Mononuclear cell (primary cell): ENCODE results near the gene USP32. TPM values are rescaled to one million over a fixed set of nuclear protein-coding genes. Genes with fewer than 3 reads are reported as not detected.

Experiments used
- H3K27me3 ChIP-seq: 2 replicates; pipeline ENCODE4 v1.6.0; 2011; ENCODE audit warnings: low read length, control low read depth; ENCODE audit not compliant: insufficient read depth
- H3K4me1 ChIP-seq: 2 replicates; pipeline ENCODE4 v1.5.1; 2011; ENCODE audit warnings: mild to moderate bottlenecking, low read length, control low read depth; ENCODE audit not compliant: insufficient read depth
- H3K4me3 ChIP-seq: 2 replicates; pipeline ENCODE4 v1.5.1; 2011; ENCODE audit warnings: mild to moderate bottlenecking, low read length, moderate library complexity
- H3K9me3 ChIP-seq: 2 replicates; pipeline ENCODE4 v1.5.1; 2011; ENCODE audit warnings: low read depth, mild to moderate bottlenecking, control low read depth, low read length
- total RNA-seq: library from RNA; depleted of rRNA; stranded (reverse); fragments of >200 nt; gene quantifications from one replicate; pipeline ENCODE4 v1.2.3, GENCODE V29; 2012

Gene USP32
- total RNA-seq, 1 donor = 35.8 TPM

DNA sequence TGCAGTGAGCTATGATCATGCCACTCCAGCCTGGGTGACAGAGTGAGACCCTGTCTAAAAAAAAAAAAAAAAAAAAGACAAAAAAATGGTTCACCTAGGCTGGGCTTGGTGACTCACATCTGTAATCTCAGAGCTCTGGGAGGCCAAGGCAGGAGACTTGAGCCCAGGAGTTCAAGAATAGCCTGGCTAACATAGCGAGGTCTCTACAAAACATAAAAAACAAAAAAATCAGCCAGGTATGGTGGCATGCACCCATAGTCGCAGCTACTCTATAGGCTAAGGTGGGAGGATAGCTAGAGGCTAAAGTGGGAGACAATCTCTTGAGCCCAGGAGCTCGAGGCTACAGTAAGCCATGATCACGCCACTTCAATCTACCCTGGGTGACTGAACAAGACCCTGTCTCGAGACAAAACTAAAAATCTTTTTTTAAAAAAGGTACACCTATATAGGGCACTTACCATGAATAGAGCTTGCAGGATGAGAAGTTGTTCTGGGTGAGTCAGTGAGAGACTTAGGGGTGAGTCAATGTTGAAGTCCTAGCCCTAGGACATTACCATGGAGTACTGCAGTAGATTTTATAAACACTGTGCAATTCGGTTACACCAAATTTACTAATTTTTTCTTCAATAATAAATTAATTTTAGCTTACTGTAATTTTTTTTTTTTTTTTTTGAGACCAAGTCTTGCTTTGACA is 19.0 kb downstream of the USP32 start:
- Histone ChIP-seq H3K4me3 (no peak overlapping the region), H3K27me3 (no peaks in the 10 kb centered on the region), H3K9me3 (no peaks in the 10 kb centered on the region), H3K4me1 (peaks cover 40% of the 10 kb centered on the region)

DNA sequence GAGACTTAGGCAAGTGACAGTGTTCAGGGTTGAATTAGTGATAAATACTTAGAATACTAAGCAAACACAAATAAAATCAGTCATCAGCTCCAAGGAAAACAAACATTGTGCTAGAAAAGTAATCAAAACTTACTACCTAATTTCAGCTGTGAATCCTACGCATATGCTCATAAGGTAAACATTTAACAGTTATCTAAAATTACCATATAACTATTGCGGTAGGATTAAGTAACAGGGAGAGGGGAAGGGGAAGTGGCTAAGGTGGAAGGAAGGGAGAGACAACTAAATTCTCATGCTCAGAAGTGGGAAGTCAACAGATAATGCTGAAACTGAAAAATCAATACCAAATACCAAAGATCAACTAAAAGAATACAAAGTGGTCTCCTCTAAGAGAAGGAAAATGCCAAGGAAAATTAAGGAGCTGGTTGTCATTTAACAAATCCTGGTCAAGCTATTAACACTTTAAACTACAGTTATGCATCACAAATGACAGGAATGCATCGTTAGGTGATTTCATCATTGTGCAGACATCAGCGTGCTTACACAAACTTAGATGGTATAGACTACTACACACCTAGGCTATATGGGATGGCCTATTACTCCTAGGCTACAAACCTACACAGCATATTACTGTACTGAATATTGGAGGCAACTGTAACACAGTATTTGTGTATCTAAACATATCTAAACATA is 20.0 kb downstream of the USP32 start:
- Histone ChIP-seq H3K4me3 (no peak overlapping the region), H3K4me1 (peaks cover 40% of the 10 kb centered on the region), H3K27me3 (no peaks in the 10 kb centered on the region), H3K9me3 (no peaks in the 10 kb centered on the region)

DNA sequence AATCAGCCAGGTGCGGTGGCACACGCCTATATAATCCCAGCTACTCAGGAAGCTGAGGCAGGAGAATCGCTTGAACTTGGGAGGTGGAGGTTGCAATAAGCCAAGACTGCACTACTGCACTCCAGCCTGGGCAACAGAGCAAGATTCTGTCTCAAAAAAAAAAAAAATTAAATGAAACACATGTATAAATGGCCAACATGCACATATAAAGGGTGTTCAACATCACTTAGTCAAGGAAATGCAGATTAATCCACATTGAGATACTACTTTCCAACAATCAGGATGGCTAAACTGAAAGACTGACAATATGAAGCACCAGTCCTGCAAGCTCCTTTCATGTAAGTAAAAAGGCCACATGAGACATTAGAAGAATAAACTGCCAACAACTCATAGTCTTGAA is 20.5 kb downstream of the USP32 start:
- H3K9me3 ChIP-seq = no peaks in the 10 kb centered on the region
- H3K4me3 ChIP-seq = no peak overlapping the region
- H3K4me1 ChIP-seq = peaks cover 40% of the 10 kb centered on the region
- no peaks in the 10 kb centered on the region for H3K27me3 ChIP-seq

DNA sequence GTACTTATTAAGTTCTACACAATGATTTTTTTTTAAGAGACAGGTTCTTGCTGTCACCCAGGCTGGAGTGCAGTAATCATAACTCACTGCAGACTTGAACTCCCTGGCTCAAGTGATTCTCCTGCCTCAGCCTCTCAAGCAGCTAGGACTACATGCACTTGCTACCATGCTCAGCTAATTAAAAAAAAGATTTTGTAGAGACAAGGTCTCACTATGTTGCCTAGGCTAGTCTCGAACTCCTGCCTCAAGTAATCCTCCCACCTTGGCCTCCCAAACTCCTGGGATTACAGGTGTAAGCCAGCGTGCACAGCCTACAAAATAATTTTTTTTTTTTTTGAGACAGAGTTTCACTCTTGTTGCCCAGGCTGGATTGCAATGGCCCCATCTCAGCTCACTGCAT is 22.2 kb downstream of the USP32 start:
- no peaks in the 10 kb centered on the region for H3K27me3 ChIP-seq
- H3K4me3 ChIP-seq = no peak overlapping the region
- peaks cover 40% of the 10 kb centered on the region for H3K4me1 ChIP-seq
- H3K9me3 ChIP-seq = no peaks in the 10 kb centered on the region

DNA sequence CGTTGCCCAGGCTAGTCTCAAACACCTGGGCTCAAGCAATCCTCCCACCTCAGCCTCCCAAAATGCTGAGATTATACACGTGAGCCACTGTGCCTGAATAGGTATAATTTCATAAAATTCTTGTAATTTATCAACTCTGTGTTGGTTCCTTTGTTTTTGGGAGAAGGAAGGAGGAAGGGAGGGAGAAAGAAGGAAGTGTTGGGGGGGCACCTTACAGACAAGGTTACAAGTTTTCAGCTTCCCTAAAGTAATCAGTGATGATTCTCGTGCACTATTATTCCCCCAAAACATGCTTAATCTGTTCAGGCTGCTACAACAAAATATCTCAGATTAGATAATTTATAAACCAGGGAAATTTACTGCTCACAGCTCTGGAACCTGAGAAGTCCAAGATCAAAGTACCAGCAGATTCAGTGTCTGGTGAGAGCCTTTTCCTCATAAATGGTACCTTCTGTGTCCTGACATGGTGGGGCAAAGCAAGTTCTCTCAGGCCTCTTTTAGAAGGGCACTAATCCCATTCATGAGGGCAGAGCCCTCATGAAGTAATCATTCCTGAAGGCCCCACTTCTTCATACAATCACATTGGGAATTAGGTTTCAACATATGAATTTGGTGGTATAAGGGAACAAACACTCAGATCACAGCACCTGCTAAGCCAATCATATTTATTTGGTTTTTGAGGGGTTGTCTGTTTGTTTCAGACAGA is 28.1 kb downstream of the USP32 start:
- H3K9me3 ChIP-seq = no peaks in the 10 kb centered on the region
- H3K4me1 ChIP-seq = peaks cover 12% of the 10 kb centered on the region
- no peaks in the 10 kb centered on the region for H3K27me3 ChIP-seq
- H3K4me3 ChIP-seq = no peak overlapping the region

DNA sequence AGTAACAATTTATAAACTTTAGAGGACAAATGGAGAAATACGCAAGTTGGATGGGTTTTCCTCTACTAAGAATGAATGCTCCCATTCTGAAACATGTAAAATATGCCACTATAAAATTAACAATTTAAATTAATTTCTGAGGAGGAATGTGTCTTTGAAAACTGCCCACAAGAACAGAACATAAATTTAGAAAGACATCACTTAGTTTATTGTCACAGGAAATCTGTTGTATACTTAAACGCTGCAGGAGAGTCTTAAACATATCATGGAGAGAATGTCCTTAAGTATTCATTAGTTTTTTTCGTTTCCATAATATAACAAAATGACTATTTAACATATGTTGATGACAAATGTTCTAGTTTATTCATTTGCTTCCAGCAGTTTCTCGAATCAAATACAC is 29.6 kb downstream of the USP32 start:
- Histone ChIP-seq H3K9me3 (no peaks in the 10 kb centered on the region), H3K4me1 (peaks cover 19% of the 10 kb centered on the region), H3K27me3 (no peaks in the 10 kb centered on the region), H3K4me3 (no peak overlapping the region)

DNA sequence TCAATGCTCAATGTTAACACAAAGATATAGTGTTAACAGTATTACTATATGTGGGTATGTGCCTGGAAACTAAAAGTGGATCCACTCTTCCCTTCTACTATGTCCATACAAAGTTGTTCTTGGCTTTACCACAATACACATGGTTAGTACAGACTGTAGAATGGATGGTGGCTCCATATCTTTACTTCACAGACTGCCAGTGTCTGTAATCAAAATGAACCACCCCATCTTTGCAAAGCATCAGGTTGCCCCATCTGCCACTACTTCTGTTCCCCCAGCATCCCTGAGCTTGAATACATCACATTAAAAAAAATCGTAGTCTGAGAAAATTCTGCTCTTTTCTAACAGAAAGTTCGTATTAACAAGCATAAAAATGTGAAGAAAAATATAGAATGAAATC is 30.0 kb downstream of the USP32 start:
- no peak overlapping the region for H3K4me3 ChIP-seq
- no peaks in the 10 kb centered on the region for H3K9me3 ChIP-seq
- H3K27me3 ChIP-seq = no peaks in the 10 kb centered on the region
- H3K4me1 ChIP-seq = peaks cover 23% of the 10 kb centered on the region

DNA sequence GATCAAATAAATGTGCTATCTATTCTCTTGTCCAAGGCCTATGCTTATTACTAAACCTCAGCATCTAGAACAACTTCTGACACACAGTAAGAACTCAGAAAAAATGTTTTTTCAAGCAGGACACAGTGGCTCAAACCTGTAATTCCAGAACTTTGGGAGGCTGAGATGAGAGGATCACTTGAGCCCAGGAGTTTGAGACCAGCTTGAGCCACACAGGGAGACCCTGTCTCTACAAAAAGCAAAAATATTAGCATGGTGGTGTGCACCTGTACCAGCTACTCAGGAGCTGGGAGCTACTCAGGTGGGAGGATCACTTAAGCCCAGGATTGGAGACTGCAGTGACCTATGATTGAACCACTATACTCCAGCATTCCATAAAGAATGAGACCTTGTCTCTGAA is 32.5 kb downstream of the USP32 start:
- Histone ChIP-seq H3K4me1 (peaks cover 46% of the 10 kb centered on the region), H3K9me3 (no peaks in the 10 kb centered on the region), H3K4me3 (no peak overlapping the region), H3K27me3 (no peaks in the 10 kb centered on the region)

DNA sequence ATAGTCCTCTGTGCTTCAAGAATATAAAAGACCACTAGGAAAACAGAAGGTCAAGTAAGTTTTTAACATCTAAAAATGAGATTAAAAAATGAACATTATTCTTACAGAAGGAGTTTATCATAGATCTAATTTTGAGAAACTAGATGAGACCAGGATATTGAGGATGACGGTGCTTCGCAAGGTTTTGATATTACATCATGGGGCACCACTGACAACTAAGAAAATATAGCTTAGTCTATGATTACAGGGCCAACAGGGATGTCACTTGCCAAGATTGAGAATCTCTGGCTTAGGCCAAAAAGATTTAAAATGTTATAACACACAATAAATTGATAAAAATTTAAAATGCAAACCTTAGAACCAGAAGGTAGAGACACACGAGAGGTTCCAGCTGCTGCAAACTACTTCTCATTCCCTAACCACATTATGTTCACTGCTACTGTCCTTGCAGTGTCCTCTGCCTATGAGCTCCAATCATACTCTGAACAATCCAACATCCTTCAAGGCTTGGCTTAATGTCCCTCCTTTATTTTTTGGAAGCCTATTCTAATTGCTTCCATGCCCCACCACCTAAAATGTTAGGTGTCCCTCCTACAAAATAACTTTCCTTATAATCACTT is 33.2 kb downstream of the USP32 start:
- Histone ChIP-seq H3K9me3 (no peaks in the 10 kb centered on the region), H3K27me3 (no peaks in the 10 kb centered on the region), H3K4me3 (no peak overlapping the region), H3K4me1 (peaks cover 41% of the 10 kb centered on the region)

DNA sequence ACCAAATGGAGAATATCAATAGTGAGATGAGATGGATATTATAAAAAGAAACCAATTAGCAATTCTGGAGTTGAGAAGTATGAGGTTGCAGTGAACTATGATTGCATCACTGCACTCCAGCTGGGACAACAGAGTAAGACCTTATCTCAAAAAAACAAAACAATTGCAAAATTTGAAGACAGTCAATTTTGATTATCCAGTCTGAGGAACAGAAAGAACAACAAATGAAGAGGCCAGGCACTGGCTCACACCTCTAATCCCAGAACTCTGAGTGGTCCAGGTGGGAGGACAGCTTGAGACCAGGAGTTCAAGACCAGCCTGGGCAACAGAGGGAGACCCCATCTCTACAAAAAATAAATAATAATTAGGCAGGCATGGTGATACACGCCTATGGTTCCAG is 35.0 kb downstream of the USP32 start:
- H3K4me3 ChIP-seq = no peak overlapping the region

DNA sequence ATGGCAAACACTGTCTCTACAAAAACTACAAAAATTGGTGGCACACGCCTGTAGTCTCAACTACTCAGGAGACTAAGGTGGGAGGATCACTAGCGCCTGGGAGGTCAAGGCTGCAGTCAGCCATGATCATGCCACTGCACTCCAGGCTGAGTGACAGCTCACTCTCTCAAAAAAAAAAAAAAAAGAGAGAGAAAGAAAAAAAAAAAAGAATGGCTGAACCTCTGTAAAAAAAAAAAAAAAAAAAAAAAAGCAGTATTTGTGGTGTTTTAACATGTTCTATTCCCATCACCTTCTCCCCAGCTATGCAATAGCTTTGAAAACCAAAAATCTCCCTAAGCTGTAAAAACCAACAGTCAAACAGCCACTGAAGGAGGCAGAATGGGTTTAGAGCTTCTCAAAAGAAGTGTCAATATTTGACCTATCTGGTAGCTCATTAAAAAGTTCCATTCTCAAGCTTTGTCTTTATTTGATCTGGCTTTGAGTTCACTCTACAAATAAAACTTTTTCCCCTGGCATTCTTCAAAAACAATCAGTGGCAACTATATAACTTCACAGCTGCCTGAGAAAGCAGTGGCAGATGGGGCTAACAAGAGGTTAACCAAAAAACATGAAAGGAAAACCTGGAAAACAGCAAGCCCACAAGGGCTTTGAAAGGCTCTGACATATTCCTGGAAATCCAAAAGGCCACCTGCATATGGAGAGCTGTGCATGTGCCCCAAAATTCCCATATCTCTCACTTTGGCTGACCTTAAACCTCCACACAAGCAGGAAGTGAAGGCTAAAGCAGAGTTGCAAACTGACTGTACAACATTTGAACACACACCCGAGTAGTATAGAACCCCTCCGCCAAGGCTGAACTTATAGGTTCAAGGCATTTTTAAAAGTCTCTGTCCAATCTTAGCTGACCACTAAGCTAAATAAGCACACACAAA is 36.0 kb downstream of the USP32 start:
- no peak overlapping the region for H3K4me3 ChIP-seq
- no peaks in the 10 kb centered on the region for H3K9me3 ChIP-seq

More for the DNA sequence above, 35.0 kb downstream of the USP32 start:
- Histone ChIP-seq H3K9me3 (no peaks in the 10 kb centered on the region), H3K4me1 (peaks cover 35% of the 10 kb centered on the region), H3K27me3 (no peaks in the 10 kb centered on the region)

DNA sequence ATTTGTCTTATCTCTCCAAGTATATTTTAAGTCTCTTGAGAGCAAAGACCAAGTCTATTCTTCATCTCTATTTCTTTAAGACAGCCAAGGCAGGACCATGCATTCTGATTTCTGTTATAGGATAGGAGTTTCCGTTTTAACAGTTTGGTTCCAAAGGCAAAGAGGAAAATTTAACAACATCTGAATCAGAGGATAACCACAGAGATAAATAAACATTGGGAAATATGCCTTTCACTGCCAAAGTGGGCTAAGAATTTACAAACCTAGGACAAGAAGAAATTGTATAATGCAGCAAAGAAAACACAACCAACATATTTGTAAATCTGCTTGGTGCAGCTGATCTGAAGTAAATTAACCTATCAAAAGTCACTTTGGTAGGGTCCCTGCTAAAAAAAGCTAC is 37.7 kb downstream of the USP32 start:
- peaks cover 35% of the 10 kb centered on the region for H3K4me1 ChIP-seq
- no peak overlapping the region for H3K4me3 ChIP-seq
- no peaks in the 10 kb centered on the region for H3K27me3 ChIP-seq
- H3K9me3 ChIP-seq = no peaks in the 10 kb centered on the region

More for the DNA sequence above, 36.0 kb downstream of the USP32 start:
- Histone ChIP-seq H3K4me1 (peaks cover 35% of the 10 kb centered on the region), H3K27me3 (no peaks in the 10 kb centered on the region)

DNA sequence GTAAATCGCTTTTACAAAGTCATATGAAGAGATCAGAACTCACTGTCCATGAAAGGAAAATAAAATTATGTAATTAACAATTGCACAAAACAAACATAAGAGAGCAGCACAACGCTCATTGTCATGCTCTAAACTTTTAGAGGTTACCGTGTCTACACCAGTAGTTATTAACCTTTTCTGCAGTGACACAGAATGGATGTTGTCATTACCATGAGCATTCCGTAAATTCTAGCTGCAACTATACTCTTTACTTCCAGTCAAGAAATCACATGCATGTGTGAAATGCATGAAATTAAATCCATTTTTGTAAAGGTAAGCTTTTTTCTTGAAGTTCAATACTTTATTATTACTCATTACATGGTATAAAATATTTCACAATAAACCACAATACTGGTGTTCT is 38.2 kb downstream of the USP32 start:
- Histone ChIP-seq H3K4me1 (peaks cover 35% of the 10 kb centered on the region), H3K4me3 (no peak overlapping the region), H3K9me3 (no peaks in the 10 kb centered on the region), H3K27me3 (no peaks in the 10 kb centered on the region)

DNA sequence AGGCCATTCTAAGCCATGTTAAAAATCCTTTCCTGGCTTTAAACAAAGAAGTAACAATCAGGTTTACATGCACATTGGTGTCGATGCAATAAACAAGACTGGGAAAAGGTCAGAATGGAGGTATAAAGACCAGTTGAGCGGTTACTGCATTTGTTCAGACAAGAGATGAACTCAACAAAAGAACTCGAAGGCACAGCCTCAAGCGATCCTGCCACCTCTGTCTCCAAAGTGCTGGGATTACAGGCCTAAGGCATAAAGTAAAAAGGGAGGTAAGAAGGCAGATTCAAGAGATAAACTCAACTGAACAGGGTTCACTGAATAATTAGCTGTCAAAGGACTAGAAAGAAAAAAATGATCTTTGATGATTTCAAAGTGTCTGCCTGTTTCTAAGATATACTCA is 39.4 kb downstream of the USP32 start:
- peaks cover 30% of the 10 kb centered on the region for H3K4me1 ChIP-seq

More for the DNA sequence above, 39.4 kb downstream of the USP32 start:
- no peaks in the 10 kb centered on the region for H3K27me3 ChIP-seq
- no peaks in the 10 kb centered on the region for H3K9me3 ChIP-seq
- no peak overlapping the region for H3K4me3 ChIP-seq
